GM10266 (cell line): ENCODE measurements around the gene DHDH.
"Not testable (repeated sequence)": the region's sequence is repeated elsewhere in the genome, so short reads cannot be mapped to it uniquely, and the experiment has no call there.

Experiments used
- DNase-seq: peaks from one replicate; pipeline ENCODE4 v3.0.0; 2012; ENCODE audit errors: extremely low spot score
- CTCF ChIP-seq: IDR thresholded peaks from 2 replicates; pipeline ENCODE4 v1.5.1; 2012; ENCODE audit warnings: mild to moderate bottlenecking, low read depth; ENCODE audit not compliant: control insufficient read depth, insufficient read depth; ENCODE audit errors: missing control alignments

DHDH gene

GRCh38 chr19:48918801-48919247 lies 14.7 kb upstream of the DHDH start:
- TF ChIP-seq CTCF, result no peak
- DNase-seq, result no peak

GRCh38 chr19:48919271-48919670 lies 14.2 kb upstream of the DHDH start:
- not testable (repeated sequence) for DNase-seq

- no peak for DNase-seq
Observed at GRCh38 chr19:48920949-48921348, 12.6 kb upstream of the DHDH start.

GRCh38 chr19:48921721-48922500 lies 11.6 kb upstream of the DHDH start:
- no peak for DNase-seq
- TF ChIP-seq CTCF, result no peak

More at GRCh38 chr19:48920949-48921348, 12.6 kb upstream of the DHDH start:
- no peak for TF ChIP-seq CTCF

- TF ChIP-seq CTCF, result no peak
- DNase-seq, result no peak
Observed at GRCh38 chr19:48922548-48923490, 10.7 kb upstream of the DHDH start.

GRCh38 chr19:48925240-48925843 lies 8.2 kb upstream of the DHDH start:
- TF ChIP-seq CTCF, result no peak
- DNase-seq, result no peak

GRCh38 chr19:48925890-48926289 lies 7.6 kb upstream of the DHDH start:
- not testable (repeated sequence) for DNase-seq

GRCh38 chr19:48926909-48927308 lies 6.6 kb upstream of the DHDH start:
- DNase-seq, result no peak
- no peak for TF ChIP-seq CTCF

- not testable (repeated sequence) for DNase-seq
Observed at GRCh38 chr19:48927692-48928091, 5.8 kb upstream of the DHDH start.
